GM18498 (cell line): ENCODE data around the gene RAF1.

Experiments
- ATAC-seq: cut with Tn5 transposase; IDR thresholded peaks from one replicate; pipeline ENCODE4 v1.9.1; 2021; ENCODE audit warnings: mild to moderate bottlenecking, moderate library complexity; ENCODE audit not compliant: unreplicated experiment

Gene RAF1

GRCh38 chr3:12598890-12599289 lies 65.0 kb downstream of the RAF1 start:
- ATAC-seq = no peak

DNA sequence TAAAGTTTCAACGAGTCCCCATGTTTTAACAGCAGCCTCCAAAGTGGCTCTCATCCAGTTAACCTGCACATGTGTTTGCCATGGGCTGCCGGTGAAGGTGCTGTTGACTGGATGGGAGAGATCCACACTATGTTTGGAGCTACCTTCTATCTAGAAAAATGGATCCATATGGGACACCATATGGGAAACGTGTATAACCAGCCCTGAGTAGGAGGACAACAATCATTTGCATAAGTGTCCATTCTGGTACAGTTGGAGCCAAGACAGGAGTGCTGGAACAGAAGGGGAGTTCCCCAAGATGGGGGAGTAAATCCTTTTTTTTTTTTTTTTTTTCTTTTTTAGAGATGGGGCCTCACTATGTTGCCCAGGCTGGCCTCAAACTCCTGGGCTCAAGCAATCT lies 70.4 kb downstream of the RAF1 start:
- no peak for ATAC-seq

- ATAC-seq = no peak
These were observed 71.8 kb downstream of the RAF1 start for GRCh38 chr3:12591997-12592715.

GRCh38 chr3:12591456-12591855 lies 72.5 kb downstream of the RAF1 start:
- no peak for ATAC-seq

DNA sequence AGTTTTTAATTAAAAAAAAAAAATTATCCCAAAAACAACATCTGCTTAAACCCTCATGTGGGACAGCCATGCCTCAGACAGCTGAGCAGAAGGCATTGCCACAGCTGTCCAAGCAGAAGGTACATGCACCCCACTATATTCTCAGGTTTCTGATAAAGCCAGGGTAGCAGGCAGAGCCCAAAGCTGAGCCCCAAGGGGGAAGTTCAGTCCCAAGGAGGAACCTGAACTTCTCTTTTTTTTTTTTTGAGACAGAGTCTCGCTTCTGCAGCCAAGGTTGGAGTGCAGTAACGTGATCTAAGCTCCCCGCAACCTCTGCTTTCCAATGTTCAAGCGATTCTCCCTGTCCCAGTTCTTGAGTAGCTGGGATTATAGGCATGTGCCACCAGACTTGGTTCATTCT lies 73.8 kb downstream of the RAF1 start:
- no peak for ATAC-seq

DNA sequence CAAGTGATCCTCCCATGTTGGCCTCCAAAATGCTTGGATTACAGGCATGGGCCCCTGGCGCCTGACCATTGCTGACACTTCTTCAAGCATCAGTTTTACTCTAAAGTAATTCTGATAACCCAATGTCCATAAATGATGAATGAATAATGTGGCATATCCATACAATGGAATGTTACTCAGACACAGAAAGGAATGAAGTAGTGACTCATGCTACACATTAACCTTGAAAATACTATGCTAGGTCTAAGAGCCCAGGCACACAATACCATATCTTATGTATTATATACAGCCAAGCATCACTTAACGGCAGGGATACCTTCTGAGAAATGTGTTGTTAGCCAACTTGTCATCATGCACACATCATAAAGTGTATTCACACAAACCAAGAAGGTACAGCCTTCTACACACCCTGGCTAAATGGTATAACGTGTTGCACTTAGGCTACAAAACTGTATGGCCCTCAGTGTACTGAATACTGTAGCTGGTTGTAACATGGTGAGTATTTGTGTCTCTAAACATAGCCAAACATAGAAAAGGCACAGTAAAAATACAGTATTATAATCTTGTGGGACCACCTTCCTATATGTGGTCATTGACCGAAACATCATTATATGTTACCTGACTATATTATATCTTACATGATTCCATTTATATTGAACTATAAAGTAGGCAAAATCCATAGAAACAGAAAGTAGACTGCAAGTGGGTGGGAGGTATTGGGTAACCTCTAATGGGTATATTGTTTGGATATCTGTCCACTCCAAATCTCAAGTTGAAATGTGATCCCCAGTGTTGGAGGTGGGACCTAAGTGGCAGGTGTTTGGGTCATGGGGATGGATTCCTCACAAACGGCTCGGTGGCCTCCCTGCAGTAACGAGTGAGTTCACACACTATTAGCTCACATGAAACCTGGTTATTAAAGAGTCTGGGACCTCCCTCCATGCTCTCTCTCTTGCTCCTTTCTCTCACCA lies 75.6 kb downstream of the RAF1 start:
- ATAC-seq = no peak

- ATAC-seq = peak; percentile 22
These were observed 77.5 kb downstream of the RAF1 start for GRCh38 chr3:12586403-12586802.

GRCh38 chr3:12585970-12586369 lies 77.9 kb downstream of the RAF1 start:
- ATAC-seq = peak; percentile 39

GRCh38 chr3:12585181-12585580 lies 78.7 kb downstream of the RAF1 start:
- no peak for ATAC-seq

DNA sequence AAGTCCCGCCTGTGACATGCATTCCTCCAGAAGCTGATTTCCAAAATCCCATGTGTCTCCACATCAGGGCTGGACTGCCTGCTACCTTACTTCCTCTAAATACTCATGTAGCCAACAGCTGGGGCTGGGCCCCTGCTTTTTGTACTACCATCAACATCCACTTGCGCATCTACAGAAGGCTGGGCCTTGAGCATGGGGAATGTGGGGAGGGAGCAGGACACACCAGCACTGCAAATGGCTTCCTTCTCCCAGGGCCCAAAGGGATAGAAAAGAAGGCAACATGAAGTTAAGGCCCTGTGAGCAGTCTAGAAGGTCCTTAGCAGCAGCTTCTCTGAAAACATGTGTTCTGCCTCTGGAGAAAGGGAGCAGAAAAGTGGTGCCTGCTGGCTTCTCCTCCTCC lies 79.8 kb downstream of the RAF1 start:
- ATAC-seq = no peak

- ATAC-seq = no peak
These were observed 80.6 kb downstream of the RAF1 start for GRCh38 chr3:12583280-12583679.

DNA sequence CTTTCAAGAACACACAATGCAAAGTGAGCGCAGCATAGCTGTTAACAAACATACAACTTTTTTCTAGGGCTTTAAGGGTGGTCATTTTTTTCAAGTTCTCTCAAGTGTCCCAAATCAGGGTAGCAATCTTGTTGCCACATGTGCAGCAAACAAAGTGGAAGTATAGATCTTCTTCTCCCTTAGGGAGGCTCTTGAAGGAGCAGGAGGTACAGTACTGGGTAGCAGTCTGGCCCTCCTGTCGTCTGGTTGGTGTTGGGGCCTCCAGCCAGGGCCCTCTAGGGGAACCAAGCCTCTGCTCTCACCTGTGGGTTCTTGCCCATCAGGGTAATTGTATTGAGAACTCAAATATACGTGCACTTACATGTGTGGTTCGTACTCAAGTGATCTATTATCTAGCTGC lies 81.2 kb downstream of the RAF1 start:
- ATAC-seq = no peak

- ATAC-seq = no peak
These were observed 84.0 kb downstream of the RAF1 start for GRCh38 chr3:12579905-12580304.

DNA sequence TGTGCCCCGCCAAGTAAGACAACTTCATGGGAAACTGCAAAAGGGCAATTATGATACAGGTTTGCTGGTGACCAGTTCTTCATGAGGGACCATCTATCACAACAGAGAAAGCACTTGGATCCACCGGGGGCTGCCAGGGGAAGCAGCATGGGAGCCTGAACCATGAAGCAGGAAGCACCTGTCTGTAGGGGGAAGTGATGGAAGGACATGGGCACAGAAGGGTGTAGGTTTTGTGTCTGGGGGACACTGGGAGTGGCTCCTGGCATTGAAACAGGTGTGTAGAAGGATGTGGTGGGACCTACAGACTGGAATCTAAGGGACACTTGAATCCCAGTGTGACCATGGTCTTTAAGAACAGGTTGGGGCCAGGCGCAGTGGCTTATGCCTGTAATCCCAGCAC lies 84.5 kb downstream of the RAF1 start:
- no peak for ATAC-seq

DNA sequence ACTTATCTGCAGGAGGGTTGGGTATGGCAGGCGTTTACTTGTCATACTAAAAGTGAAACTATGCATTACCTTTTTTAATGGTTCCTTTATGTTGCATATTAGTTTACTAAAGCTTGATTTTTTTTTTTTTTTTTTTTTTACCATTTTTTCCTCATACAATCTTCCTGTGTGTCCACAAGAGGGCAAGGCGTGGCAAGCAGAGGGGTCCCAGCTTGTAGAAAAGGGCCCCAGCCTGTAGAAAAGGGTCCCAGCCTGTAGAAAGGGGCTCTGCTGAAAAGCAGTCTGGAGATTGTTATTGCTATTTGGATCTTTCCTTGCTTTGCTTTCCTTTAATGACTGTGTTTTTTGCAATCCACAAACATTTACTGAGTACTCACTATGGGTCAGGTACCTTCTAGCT lies 85.2 kb downstream of the RAF1 start:
- ATAC-seq = no peak

- ATAC-seq = no peak
These were observed 86.5 kb downstream of the RAF1 start for GRCh38 chr3:12577379-12577778.

- no peak for ATAC-seq
These were observed 89.3 kb downstream of the RAF1 start for GRCh38 chr3:12574661-12575060.

DNA sequence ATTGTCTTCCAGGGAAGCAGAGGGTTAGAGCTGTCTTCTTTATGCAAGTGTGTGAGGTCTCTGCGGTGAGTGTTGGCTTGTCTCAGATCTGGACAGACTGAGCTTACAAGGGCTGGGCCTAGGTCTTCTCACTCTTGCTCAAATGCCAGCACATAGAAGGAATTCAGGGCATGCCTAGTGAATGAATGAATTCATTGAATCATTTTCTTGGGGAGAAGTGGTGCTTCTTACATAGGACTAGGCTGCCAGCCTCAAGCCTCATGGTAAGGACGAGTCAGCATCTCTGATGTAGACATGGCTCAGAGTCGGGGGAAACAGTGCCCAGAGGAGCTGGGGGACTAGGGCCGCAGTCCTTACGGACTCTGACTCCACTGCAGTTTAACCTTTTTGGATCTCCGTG lies 89.8 kb downstream of the RAF1 start:
- ATAC-seq = no peak

GRCh38 chr3:12571986-12572385 lies 91.9 kb downstream of the RAF1 start:
- no peak for ATAC-seq

GRCh38 chr3:12569836-12570235 lies 94.1 kb downstream of the RAF1 start:
- ATAC-seq = no peak

GRCh38 chr3:12568747-12569146 lies 95.2 kb downstream of the RAF1 start:
- no peak for ATAC-seq

GRCh38 chr3:12566976-12567375 lies 96.9 kb downstream of the RAF1 start:
- ATAC-seq = no peak
